NCI-H748 (cell line): ENCODE measurements around the gene ACACB.
"Not testable (repeated sequence)": the region's sequence is repeated elsewhere in the genome, so short reads cannot be mapped to it uniquely, and the experiment has no call there.

Experiments used
- DNase-seq: peaks from one replicate; lab custom pipeline; 2025; ENCODE audit not compliant: unreplicated experiment; lab: John Stamatoyannopoulos, UW

Gene ACACB

GRCh38 chr12:109170324-109170723, 53.9 kb downstream of the ACACB start:
- DNase-seq: no peak

- DNase-seq: not testable (repeated sequence)
These were observed 56.4 kb downstream of the ACACB start for GRCh38 chr12:109172787-109173186.

- no peak for DNase-seq
These were observed 57.3 kb downstream of the ACACB start for GRCh38 chr12:109173443-109174240.

- DNase-seq: no peak
These were observed 58.1 kb downstream of the ACACB start for GRCh38 chr12:109174468-109174867.

- DNase-seq: peak; percentile 6
These were observed 62.1 kb downstream of the ACACB start for GRCh38 chr12:109178532-109178931.

- no peak for DNase-seq
These were observed 63.5 kb downstream of the ACACB start for GRCh38 chr12:109179927-109180326.

- no peak for DNase-seq
These were observed 65.9 kb downstream of the ACACB start for GRCh38 chr12:109182041-109182839.

- no peak for DNase-seq
These were observed 69.1 kb downstream of the ACACB start for GRCh38 chr12:109185441-109185840.

- no peak for DNase-seq
These were observed 70.7 kb downstream of the ACACB start for GRCh38 chr12:109186993-109187653.

- no peak for DNase-seq
These were observed 71.8 kb downstream of the ACACB start for GRCh38 chr12:109188108-109188712.

- DNase-seq: no peak
These were observed 72.9 kb downstream of the ACACB start for GRCh38 chr12:109189291-109189690.

- DNase-seq: no peak
These were observed 75.3 kb downstream of the ACACB start for GRCh38 chr12:109191621-109192250.

- DNase-seq: no peak
These were observed 76.0 kb downstream of the ACACB start for GRCh38 chr12:109192358-109192757.

GRCh38 chr12:109193896-109194295, 77.5 kb downstream of the ACACB start:
- no peak for DNase-seq

- DNase-seq: no peak
These were observed 79.9 kb downstream of the ACACB start for GRCh38 chr12:109196332-109196731.

GRCh38 chr12:109197327-109197726, 80.9 kb downstream of the ACACB start:
- no peak for DNase-seq

GRCh38 chr12:109199324-109199723, 82.9 kb downstream of the ACACB start:
- DNase-seq: no peak

GRCh38 chr12:109200825-109201495, 84.6 kb downstream of the ACACB start:
- DNase-seq: no peak

GRCh38 chr12:109201496-109201885, 85.1 kb downstream of the ACACB start:
- DNase-seq: no peak

GRCh38 chr12:109202770-109203169, 86.4 kb downstream of the ACACB start:
- DNase-seq: peak; percentile 42
